SK-N-SH treated with all-trans-retinoic acid at 6 μM for 48 hours (cell line): ENCODE results near the gene CASP3.
A peak's percentile ranks its signal among the peaks of the same experiment; 100 is the strongest.

Experiments used
- ATAC-seq: fragments of 200-7000 bp; cut with Tn5 transposase; 3 replicates; pipeline ENCODE4 v1.9.1; 2020; ENCODE audit warnings: mild to moderate bottlenecking, moderate library complexity
- ARNTL ChIP-seq: fragments of 450-650 bp; formaldehyde crosslinking; IDR thresholded peaks from 2 replicates; pipeline ENCODE4 v1.5.0; 2020; ENCODE audit warnings: low read depth, mild to moderate bottlenecking, moderate library complexity, borderline replicate concordance
- BACH2 ChIP-seq: fragments of 250-450 bp; sonication (Bioruptor Pico); IDR thresholded peaks from 2 replicates; pipeline ENCODE4 v1.9.0; 2021; ENCODE audit warnings: mild to moderate bottlenecking, borderline replicate concordance
- ESRRG ChIP-seq: fragments of 250-450 bp; sonication (Bioruptor Pico); IDR thresholded peaks from 2 replicates; pipeline ENCODE4 v1.6.1; 2021; ENCODE audit warnings: mild to moderate bottlenecking
- GLIS3 ChIP-seq: fragments of 250-450 bp; sonication (Bioruptor Pico); IDR thresholded peaks from 2 replicates; pipeline ENCODE4 v1.5.0; 2020; ENCODE audit warnings: mild to moderate bottlenecking, moderate library complexity
- ISL1 ChIP-seq: fragments of 250-450 bp; sonication (Bioruptor Pico); IDR thresholded peaks from 2 replicates; pipeline ENCODE4 v2.1.2; 2022; ENCODE audit warnings: mild to moderate bottlenecking, moderate library complexity
- OSR1 ChIP-seq: fragments of 250-450 bp; sonication (Bioruptor Pico); IDR thresholded peaks from 2 replicates; pipeline ENCODE4 v1.8.0; 2022; ENCODE audit warnings: moderate library complexity, mild to moderate bottlenecking, inconsistent platforms
- PPARA ChIP-seq: fragments of 250-450 bp; sonication (Bioruptor Pico); IDR thresholded peaks from 2 replicates; pipeline ENCODE4 v1.5.0; 2020; ENCODE audit warnings: mild to moderate bottlenecking, borderline replicate concordance
- RARB ChIP-seq: fragments of 250-450 bp; sonication (Bioruptor Pico); IDR thresholded peaks from 2 replicates; pipeline ENCODE4 v1.8.0; 2021; ENCODE audit warnings: mild to moderate bottlenecking, moderate library complexity
- SNAI2 ChIP-seq: fragments of 250-450 bp; sonication (Bioruptor Pico); IDR thresholded peaks from 2 replicates; pipeline ENCODE4 v1.5.0; 2020; ENCODE audit warnings: mild to moderate bottlenecking, moderate library complexity
- TCF4 ChIP-seq: fragments of 250-450 bp; sonication (Bioruptor Pico); IDR thresholded peaks from 2 replicates; pipeline ENCODE4 v1.8.0; 2021; ENCODE audit warnings: mild to moderate bottlenecking, moderate library complexity, borderline replicate concordance
- TOX ChIP-seq: fragments of 250-450 bp; sonication (Bioruptor Pico); IDR thresholded peaks from 2 replicates; pipeline ENCODE4 v1.8.0; 2021; ENCODE audit warnings: mild to moderate bottlenecking, moderate library complexity, borderline replicate concordance
- ZC3H10 ChIP-seq: fragments of 250-450 bp; sonication (Bioruptor Pico); IDR thresholded peaks from 2 replicates; pipeline ENCODE4 v1.5.1; 2021; ENCODE audit warnings: mild to moderate bottlenecking, moderate library complexity
- ZFP3 ChIP-seq: fragments of 250-450 bp; sonication (Bioruptor Pico); IDR thresholded peaks from 2 replicates; pipeline ENCODE4 v1.5.0; 2020; ENCODE audit warnings: mild to moderate bottlenecking, moderate library complexity
- ZNF565 ChIP-seq: fragments of 450-650 bp; formaldehyde crosslinking; conservative IDR thresholded peaks from 2 replicates; pipeline ENCODE4 v1.5.0; 2020; ENCODE audit warnings: low read depth, mild to moderate bottlenecking, moderate library complexity
- ZNF70 ChIP-seq: fragments of 450-650 bp; formaldehyde crosslinking; IDR thresholded peaks from 2 replicates; pipeline ENCODE4 v1.5.0; 2020; ENCODE audit warnings: mild to moderate bottlenecking, moderate library complexity
- ZNF8 ChIP-seq: fragments of 450-650 bp; formaldehyde crosslinking; IDR thresholded peaks from 2 replicates; pipeline ENCODE4 v1.5.0; 2020; ENCODE audit warnings: mild to moderate bottlenecking, moderate library complexity
- TF ChIP-seq, protein P1 (sequence below): fragments of 250-450 bp; sonication (Bioruptor Pico); IDR thresholded peaks from 2 replicates; pipeline ENCODE4 v1.8.0; 2020; ENCODE audit warnings: mild to moderate bottlenecking, moderate library complexity, borderline replicate concordance
- TF ChIP-seq, protein P2 (sequence below): fragments of 250-450 bp; sonication (Bioruptor Pico); IDR thresholded peaks from 2 replicates; pipeline ENCODE4 v1.5.0; 2020; ENCODE audit warnings: mild to moderate bottlenecking, moderate library complexity
- TF ChIP-seq, protein P3 (sequence below): fragments of 250-450 bp; sonication (Bioruptor Pico); IDR thresholded peaks from 2 replicates; pipeline ENCODE4 v1.5.1; 2021; ENCODE audit warnings: mild to moderate bottlenecking, moderate library complexity

Gene CASP3

DNA sequence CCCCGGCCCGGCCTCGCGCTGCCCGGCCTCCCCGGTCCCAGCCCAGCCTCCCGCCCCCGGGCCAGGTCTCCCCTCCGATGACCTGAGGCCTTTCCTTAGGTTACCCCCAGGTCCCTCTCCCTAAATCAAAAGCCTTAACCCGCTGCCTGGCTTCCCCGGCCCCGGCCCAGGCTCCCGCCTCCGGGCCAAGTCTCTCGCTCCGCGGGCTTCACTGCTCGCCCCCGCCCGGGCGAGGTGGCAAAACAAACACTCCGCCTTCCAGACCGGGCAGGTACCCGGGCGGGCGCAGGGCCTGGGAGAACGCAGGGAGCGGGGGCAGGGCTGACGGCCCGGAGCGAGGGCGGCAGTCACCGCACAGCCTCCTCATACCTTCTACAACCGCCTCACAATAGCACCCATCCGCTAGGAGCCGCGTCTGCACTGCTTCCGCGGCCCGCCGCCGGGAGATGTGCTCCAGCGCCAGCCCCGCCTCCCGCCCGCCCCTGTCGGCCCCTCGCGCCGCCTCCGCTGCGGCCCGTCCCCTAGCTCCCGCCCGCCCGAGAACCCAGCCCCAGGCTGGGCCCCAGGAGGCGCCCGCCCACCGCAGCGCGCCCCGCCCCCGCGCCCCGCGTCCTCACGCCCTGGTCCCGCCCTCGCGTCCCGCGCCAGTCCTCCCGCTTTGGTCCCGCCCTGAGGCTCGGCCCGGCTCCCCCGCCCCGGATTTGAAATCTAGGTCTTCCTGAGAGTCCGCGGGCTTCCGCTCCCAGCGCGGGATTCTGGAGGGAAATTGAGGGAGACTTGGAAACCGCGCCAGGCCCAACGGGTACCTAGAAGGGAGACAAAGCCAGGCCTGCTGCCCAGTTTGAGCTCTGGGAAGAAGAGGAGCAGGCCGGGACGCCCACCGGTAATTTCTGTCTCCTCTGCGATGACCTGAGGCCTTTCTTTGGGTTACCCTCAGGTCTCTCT is at the start of gene CASP3, which contains the start of gene PRIMPOL:
TSS of gene CASP3 (minus strand) at position 422 of the 945 bp plus-strand sequence. CDS start 10,994 bp downstream, outside the sequence.
TSS of gene PRIMPOL (plus strand) at position 713 of the 945 bp plus-strand sequence. CDS start 7,403 bp downstream, outside the sequence.
- peak; percentile 89 for ATAC-seq

DNA sequence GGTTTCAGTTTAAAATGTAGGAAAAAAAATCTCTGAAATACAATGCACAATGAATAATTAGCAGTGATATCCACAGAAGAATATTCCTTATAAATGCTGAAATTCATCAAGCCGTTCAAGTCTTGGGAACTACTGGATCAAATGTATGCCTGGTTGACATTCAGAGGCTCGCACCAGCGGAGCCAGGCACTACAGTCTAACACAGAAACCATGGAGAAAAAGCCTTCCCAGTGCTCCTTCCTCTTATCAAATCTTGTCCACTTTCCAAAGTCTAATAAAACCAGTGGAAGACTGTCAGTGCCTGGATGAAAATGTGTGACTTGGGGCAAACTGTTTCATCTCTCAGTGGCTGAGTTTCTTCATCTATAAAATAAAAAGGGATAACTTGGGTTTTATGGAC is 48.7 kb upstream of the CASP3 start:
- no peak for ATAC-seq
- TF ChIP-seq BACH2 (CRISPR knock-in tag) (no peak), GLIS3 (CRISPR knock-in tag) (no peak), ESRRG (CRISPR knock-in tag) (no peak), TOX (CRISPR knock-in tag) (no peak), ZNF8 (CRISPR knock-in tag) (no peak)
- TF ChIP-seq, protein P1, sequence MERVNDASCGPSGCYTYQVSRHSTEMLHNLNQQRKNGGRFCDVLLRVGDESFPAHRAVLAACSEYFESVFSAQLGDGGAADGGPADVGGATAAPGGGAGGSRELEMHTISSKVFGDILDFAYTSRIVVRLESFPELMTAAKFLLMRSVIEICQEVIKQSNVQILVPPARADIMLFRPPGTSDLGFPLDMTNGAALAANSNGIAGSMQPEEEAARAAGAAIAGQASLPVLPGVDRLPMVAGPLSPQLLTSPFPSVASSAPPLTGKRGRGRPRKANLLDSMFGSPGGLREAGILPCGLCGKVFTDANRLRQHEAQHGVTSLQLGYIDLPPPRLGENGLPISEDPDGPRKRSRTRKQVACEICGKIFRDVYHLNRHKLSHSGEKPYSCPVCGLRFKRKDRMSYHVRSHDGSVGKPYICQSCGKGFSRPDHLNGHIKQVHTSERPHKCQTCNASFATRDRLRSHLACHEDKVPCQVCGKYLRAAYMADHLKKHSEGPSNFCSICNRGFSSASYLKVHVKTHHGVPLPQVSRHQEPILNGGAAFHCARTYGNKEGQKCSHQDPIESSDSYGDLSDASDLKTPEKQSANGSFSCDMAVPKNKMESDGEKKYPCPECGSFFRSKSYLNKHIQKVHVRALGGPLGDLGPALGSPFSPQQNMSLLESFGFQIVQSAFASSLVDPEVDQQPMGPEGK (CRISPR knock-in tag), result no peak
- TF ChIP-seq, protein P2, sequence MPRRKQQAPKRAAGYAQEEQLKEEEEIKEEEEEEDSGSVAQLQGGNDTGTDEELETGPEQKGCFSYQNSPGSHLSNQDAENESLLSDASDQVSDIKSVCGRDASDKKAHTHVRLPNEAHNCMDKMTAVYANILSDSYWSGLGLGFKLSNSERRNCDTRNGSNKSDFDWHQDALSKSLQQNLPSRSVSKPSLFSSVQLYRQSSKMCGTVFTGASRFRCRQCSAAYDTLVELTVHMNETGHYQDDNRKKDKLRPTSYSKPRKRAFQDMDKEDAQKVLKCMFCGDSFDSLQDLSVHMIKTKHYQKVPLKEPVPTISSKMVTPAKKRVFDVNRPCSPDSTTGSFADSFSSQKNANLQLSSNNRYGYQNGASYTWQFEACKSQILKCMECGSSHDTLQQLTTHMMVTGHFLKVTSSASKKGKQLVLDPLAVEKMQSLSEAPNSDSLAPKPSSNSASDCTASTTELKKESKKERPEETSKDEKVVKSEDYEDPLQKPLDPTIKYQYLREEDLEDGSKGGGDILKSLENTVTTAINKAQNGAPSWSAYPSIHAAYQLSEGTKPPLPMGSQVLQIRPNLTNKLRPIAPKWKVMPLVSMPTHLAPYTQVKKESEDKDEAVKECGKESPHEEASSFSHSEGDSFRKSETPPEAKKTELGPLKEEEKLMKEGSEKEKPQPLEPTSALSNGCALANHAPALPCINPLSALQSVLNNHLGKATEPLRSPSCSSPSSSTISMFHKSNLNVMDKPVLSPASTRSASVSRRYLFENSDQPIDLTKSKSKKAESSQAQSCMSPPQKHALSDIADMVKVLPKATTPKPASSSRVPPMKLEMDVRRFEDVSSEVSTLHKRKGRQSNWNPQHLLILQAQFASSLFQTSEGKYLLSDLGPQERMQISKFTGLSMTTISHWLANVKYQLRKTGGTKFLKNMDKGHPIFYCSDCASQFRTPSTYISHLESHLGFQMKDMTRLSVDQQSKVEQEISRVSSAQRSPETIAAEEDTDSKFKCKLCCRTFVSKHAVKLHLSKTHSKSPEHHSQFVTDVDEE (CRISPR knock-in tag), result no peak

More for the DNA sequence above, at the start of gene CASP3, which contains the start of gene PRIMPOL:
- TF ChIP-seq, protein P1 (CRISPR knock-in tag), result peak; percentile 42; the same call in 1 of the 2 replicates
- TF ChIP-seq PPARA (CRISPR knock-in tag), result no peak

DNA sequence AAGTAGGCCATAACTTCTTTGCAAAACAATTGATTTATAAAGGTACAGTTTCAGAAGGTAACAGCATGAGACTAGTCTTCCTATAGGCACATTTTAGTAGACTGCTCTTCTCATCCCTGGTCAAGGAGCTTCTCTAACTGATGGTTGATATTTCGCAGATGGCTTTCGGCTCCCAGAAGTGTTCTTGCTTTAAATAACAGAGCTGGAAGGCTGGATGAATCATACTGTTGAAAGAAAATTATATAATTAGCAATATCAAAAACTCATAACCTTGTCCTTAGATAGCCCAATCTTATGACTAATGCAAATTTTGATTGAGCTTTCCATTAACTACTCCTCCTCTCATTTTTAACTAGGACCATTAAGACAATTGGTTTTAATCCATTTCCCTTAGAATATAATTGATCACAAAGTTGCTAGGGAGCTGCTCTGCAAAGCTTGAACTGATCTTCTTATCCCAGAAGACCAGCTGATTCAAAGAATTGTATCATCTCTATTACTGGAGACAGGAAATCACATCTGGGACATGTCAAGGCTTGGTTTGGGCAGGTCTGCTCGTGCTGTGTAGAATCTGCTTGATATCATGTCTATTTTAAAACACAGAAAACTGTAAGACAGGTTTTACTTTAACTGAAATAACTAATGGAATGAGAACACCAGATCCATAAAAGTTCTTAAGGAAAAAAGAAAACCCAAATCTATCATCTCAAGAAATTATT is 46.1 kb upstream of the CASP3 start:
- peak; percentile 88 for ATAC-seq

DNA sequence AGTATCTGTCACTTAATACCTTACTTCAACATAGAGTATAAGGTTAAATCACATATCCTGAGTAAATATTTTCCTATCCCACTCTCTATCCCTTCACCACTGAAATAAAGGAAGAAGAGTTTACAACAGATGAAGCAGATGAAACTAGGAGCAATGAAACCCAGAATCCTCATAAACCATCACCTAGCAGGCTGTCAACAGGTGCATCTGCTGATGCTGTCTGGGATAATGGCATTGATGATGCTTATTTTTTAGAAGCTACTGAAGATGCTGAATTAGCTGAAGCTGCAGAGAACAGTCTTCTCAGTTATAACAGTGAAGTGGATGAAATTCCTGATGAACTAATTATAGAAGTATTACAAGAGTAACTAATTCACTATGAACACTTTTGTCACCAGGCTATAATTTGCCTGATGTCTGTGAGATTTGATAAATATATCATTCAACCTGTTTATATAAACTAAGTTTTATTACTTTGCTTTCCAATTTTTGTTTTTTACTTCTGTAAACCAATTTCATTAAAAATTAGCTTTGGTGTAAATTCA is 45.2 kb upstream of the CASP3 start:
- no peak for ATAC-seq
- no peak for TF ChIP-seq OSR1

More for the DNA sequence above, 46.1 kb upstream of the CASP3 start:
- TF ChIP-seq RARB (0 out of 2 replicates have a peak, but pooled peaks have one; percentile 12), BACH2 (CRISPR knock-in tag) (no peak), ZNF565 (no peak), ZC3H10 (CRISPR knock-in tag) (0 out of 2 replicates have a peak, but pooled peaks have one; percentile 32), SNAI2 (CRISPR knock-in tag) (peak; percentile 28; the same call in 1 of the 2 replicates), ISL1 (CRISPR knock-in tag) (peak; percentile 84), TCF4 (0 out of 2 replicates have a peak, but pooled peaks have one; percentile 13), PPARA (CRISPR knock-in tag) (no peak)

DNA sequence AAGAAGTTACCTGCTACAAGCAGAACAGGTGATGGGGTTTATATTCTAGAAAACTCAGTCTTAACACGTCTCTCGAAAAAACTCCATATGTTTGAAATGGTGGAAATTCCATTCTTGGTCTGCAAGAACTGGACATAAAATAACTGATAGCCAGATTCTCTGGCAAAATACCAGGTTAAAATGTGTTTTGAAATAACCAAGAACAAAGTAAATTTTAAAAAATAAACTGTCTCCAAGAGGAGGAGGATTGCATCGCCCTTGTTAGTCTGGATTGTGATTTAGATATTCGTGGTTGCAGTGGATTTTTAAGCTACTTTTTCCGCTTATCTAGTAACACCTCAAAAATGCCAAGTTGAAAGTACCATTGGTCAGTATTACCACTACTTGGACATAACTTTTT is 43.8 kb upstream of the CASP3 start:
- no peak for ATAC-seq
- no peak for TF ChIP-seq GLIS3 (CRISPR knock-in tag)
- TF ChIP-seq ZFP3, result no peak
- no peak for TF ChIP-seq PPARA (CRISPR knock-in tag)
- TF ChIP-seq, protein P3, sequence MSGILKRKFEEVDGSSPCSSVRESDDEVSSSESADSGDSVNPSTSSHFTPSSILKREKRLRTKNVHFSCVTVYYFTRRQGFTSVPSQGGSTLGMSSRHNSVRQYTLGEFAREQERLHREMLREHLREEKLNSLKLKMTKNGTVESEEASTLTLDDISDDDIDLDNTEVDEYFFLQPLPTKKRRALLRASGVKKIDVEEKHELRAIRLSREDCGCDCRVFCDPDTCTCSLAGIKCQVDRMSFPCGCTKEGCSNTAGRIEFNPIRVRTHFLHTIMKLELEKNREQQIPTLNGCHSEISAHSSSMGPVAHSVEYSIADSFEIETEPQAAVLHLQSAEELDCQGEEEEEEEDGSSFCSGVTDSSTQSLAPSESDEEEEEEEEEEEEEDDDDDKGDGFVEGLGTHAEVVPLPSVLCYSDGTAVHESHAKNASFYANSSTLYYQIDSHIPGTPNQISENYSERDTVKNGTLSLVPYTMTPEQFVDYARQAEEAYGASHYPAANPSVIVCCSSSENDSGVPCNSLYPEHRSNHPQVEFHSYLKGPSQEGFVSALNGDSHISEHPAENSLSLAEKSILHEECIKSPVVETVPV (CRISPR knock-in tag), result no peak
- TF ChIP-seq TCF4, result no peak
- TF ChIP-seq ZNF70 (CRISPR knock-in tag), result no peak
- TF ChIP-seq ARNTL (CRISPR knock-in tag), result no peak
- TF ChIP-seq ESRRG (CRISPR knock-in tag), result no peak
- no peak for TF ChIP-seq ISL1 (CRISPR knock-in tag)
- no peak for TF ChIP-seq RARB
- no peak for TF ChIP-seq ZNF8 (CRISPR knock-in tag)
- TF ChIP-seq, protein P1 (CRISPR knock-in tag), result no peak
- TF ChIP-seq OSR1, result no peak
- no peak for TF ChIP-seq BACH2 (CRISPR knock-in tag)
- TF ChIP-seq SNAI2 (CRISPR knock-in tag), result no peak
